NCI-H2029 treated with DMSO at 0.1 percent for 48 hours (cell line): ENCODE results near the gene DUSP22.

Source experiments
- DNase-seq: peaks from one replicate; lab custom pipeline; 2025; lab: John Stamatoyannopoulos, UW

Gene DUSP22

GRCh38 chr6:381742-382461 lies 89.6 kb downstream of the DUSP22 start:
- DNase-seq: no peak

GRCh38 chr6:382883-383810 lies 90.9 kb downstream of the DUSP22 start:
- DNase-seq: no peak

GRCh38 chr6:383856-384255 lies 91.6 kb downstream of the DUSP22 start:
- no peak for DNase-seq

- no peak for DNase-seq
Measured at GRCh38 chr6:384898-385297, 92.6 kb downstream of the DUSP22 start.

GRCh38 chr6:385614-386013 lies 93.3 kb downstream of the DUSP22 start:
- DNase-seq: no peak

GRCh38 chr6:386688-387266 lies 94.5 kb downstream of the DUSP22 start:
- DNase-seq: no peak

GRCh38 chr6:387293-387741 lies 95.0 kb downstream of the DUSP22 start:
- DNase-seq: no peak

- DNase-seq: no peak
Measured at GRCh38 chr6:388202-388903, 96.1 kb downstream of the DUSP22 start.

GRCh38 chr6:389143-389542 lies 96.9 kb downstream of the DUSP22 start:
- DNase-seq: no peak

GRCh38 chr6:389622-390021 lies 97.3 kb downstream of the DUSP22 start:
- DNase-seq: no peak

GRCh38 chr6:390914-391558 lies 98.7 kb downstream of the DUSP22 start:
- DNase-seq: no peak

- DNase-seq: no peak
Measured at GRCh38 chr6:391559-392440, 99.5 kb downstream of the DUSP22 start, which contains the start of gene IRF4. TSS of gene IRF4 (plus strand) at chr6:391752. CDS start at chr6:393153, 1,401 bp downstream.

GRCh38 chr6:392441-393390 lies 100.4 kb downstream of the DUSP22 start:
- no peak for DNase-seq

GRCh38 chr6:393391-394221 lies 101.3 kb downstream of the DUSP22 start:
- no peak for DNase-seq

- DNase-seq: no peak
Measured at GRCh38 chr6:394641-395289, 102.5 kb downstream of the DUSP22 start.

GRCh38 chr6:395432-396125 lies 103.3 kb downstream of the DUSP22 start:
- DNase-seq: no peak

- DNase-seq: no peak
Measured at GRCh38 chr6:396126-396520, 103.8 kb downstream of the DUSP22 start.
